OCI-LY3 (cell line): ENCODE data around the gene PLXNB3.

Source experiments
- CTCF ChIP-seq: fragments of 200-600, 300-600 bp; sonication (generic); IDR thresholded peaks from 2 replicates; pipeline ENCODE4 v1.5.1; 2014; ENCODE audit warnings: antibody characterized with exemption, low read length, low read depth
- EZH2phosphoT487 ChIP-seq: fragments of 200-600 bp; shearing (Covaris generic); IDR thresholded peaks from 2 replicates; pipeline ENCODE4 v1.6.1; 2018; ENCODE audit warnings: antibody characterized with exemption, mixed run types, low read depth

- TF ChIP-seq CTCF (no peak), EZH2phosphoT487 (no peak)
These were observed 30.3 kb upstream of the PLXNB3 start for GRCh38 chrX:153733651-153734240.
